Measurements from ENCODE around the gene RBM19.

RBM19 gene

DNA sequence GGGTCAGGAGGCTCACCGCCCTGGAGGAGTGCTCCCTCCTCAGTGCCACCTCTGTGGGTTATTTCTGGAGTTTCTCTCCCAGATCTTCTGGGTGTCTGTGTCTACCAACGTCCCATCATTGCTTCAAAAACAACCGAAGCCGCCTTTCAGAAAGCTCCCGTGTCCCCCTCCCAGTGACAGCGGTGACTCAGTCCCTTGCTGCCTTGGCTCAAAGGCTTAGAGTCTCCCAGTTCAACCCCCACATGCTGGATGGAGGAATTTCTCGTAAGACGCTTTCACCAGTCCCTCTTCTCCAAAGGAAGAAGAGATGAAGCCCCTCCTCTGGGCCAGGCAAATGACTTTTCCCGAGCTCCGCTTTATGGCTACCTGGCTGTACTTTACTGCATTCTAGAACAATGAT, 146.6 kb downstream of the RBM19 start:
- CTCF ChIA-PET = interaction anchor here (1.4 kb wide), 1 partner anchor 41 kb away, joined by 3 read pairs; no protein-coding TSS in a partner anchor
- no peak for TF ChIP-seq TARDBP (IDR thresholded peaks at IDR 0.05)
- no peak for TF ChIP-seq L3MBTL2 (conservative IDR thresholded peaks at IDR 0.05)
- TF ChIP-seq BHLHE40 (IDR thresholded peaks at IDR 0.05; ENCODE audit: borderline replicate concordance) = no peak
- TF ChIP-seq SUZ12 (IDR thresholded peaks at IDR 0.05) = no peak
- no peak for TF ChIP-seq FOXA1 (IDR thresholded peaks at IDR 0.05)
- no peak for TF ChIP-seq HDGF (IDR thresholded peaks at IDR 0.05; ENCODE audit: borderline replicate concordance)
- TF ChIP-seq SP1 (IDR thresholded peaks at IDR 0.05) = no peak
- no peak for TF ChIP-seq NFRKB (IDR thresholded peaks at IDR 0.05)
- no peak for TF ChIP-seq ARNT (IDR thresholded peaks at IDR 0.05)
- TF ChIP-seq, protein P1, sequence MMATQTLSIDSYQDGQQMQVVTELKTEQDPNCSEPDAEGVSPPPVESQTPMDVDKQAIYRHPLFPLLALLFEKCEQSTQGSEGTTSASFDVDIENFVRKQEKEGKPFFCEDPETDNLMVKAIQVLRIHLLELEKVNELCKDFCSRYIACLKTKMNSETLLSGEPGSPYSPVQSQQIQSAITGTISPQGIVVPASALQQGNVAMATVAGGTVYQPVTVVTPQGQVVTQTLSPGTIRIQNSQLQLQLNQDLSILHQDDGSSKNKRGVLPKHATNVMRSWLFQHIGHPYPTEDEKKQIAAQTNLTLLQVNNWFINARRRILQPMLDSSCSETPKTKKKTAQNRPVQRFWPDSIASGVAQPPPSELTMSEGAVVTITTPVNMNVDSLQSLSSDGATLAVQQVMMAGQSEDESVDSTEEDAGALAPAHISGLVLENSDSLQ (IDR thresholded peaks at IDR 0.05) = no peak
- TF ChIP-seq ELF4 (IDR thresholded peaks at IDR 0.05) = no peak
- TF ChIP-seq ZNF384 (IDR thresholded peaks at IDR 0.05) = no peak
- no peak for TF ChIP-seq FOXK2 (IDR thresholded peaks at IDR 0.05)
- TF ChIP-seq CTBP1 (IDR thresholded peaks at IDR 0.05; ENCODE audit: borderline replicate concordance) = no peak
- no peak for TF ChIP-seq FOXM1 (IDR thresholded peaks at IDR 0.05; ENCODE audit: borderline replicate concordance)
- POLR2A ChIA-PET = no interaction called here
- no peak for DNase-seq (ENCODE audit: extremely low spot score)

DNA sequence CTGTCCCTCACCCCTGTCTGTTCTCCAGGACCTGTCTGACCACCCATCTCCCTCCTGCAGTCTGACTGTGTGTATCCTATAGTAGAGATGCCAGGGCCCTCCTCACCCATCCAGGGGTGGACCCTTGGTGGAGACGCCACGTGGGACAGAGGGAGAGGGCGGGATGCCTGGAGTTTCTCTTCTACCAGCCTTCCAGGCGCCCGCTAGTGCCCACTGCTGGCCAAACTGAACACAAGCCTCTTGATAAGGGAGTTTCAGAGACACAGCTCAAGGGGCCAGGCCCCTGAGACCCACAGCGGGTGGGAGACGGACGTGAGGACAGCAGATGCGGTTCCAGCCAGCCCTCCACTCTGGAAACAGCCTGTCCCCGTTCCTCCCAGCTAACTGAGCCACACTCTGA, 147.3 kb downstream of the RBM19 start:
- POLR2A ChIA-PET = no interaction called here
- DNase-seq (ENCODE audit: extremely low spot score) = peak; percentile 42
- CTCF ChIA-PET = interaction anchor here (1.4 kb wide), 1 partner anchor 42 kb away, joined by 3 read pairs; no protein-coding TSS in a partner anchor
- TF ChIP-seq TARDBP (IDR thresholded peaks at IDR 0.05) (no peak), FOXK2 (IDR thresholded peaks at IDR 0.05) (no peak), FOXA1 (IDR thresholded peaks at IDR 0.05) (no peak), ELF4 (IDR thresholded peaks at IDR 0.05) (no peak), SUZ12 (IDR thresholded peaks at IDR 0.05) (no peak), BHLHE40 (IDR thresholded peaks at IDR 0.05; ENCODE audit: borderline replicate concordance) (no peak), SP1 (IDR thresholded peaks at IDR 0.05) (no peak), HDGF (IDR thresholded peaks at IDR 0.05; ENCODE audit: borderline replicate concordance) (no peak), LEF1 (IDR thresholded peaks at IDR 0.05; ENCODE audit: borderline replicate concordance) (no peak), ZNF384 (IDR thresholded peaks at IDR 0.05) (no peak), CTBP1 (IDR thresholded peaks at IDR 0.05; ENCODE audit: borderline replicate concordance) (no peak), NFRKB (IDR thresholded peaks at IDR 0.05) (no peak), FOXM1 (IDR thresholded peaks at IDR 0.05; ENCODE audit: borderline replicate concordance) (no peak), ARNT (IDR thresholded peaks at IDR 0.05) (no peak)
- TF ChIP-seq, protein P1 (IDR thresholded peaks at IDR 0.05) = no peak

DNA sequence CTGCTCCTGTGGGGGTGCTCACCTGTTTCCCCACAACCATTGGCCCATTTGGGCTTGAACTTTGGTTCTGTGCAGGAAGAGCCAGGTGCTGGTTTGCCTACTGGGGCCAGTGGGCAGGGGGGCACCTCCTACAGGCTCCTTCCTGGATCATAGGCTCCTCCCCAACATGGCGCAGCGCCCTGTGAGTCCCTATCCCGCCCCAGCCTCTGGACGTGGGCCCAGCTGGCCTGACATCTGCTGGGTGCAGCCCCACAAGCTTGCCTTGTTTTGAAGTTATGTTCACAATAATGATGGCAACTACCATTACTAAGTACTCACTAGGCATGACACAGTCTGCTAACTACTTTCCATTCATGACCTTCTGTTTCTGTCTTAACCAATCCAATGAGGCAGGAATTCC, 147.8 kb downstream of the RBM19 start:
- TF ChIP-seq SUZ12 (IDR thresholded peaks at IDR 0.05) (no peak), FOXA1 (IDR thresholded peaks at IDR 0.05) (no peak), LEF1 (IDR thresholded peaks at IDR 0.05; ENCODE audit: borderline replicate concordance) (no peak), FOXM1 (IDR thresholded peaks at IDR 0.05; ENCODE audit: borderline replicate concordance) (no peak)
- POLR2A ChIA-PET = no interaction called here
- CTCF ChIA-PET = no interaction called here
- no peak for DNase-seq (ENCODE audit: extremely low spot score)

DNA sequence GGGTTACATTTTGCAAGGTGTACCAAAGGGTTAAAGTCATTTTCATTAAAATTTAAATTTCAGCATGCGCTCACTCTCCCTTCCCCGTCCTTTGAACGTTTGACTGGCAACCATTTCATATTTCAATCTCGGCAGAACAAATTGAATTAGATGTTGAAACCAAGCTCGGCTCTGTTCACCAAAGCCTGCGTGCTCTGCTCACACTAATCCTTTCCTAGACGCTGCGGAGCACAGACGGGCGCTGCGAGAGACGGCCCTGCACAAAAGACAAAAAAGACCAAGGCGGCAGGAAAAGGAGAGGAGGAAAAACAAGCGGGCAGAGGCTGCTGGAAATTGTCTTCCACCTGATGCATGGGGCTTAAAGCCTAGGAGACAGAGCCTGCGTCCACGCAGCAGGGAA, 149.3 kb downstream of the RBM19 start:
- no peak for TF ChIP-seq SUZ12 (IDR thresholded peaks at IDR 0.05)
- no peak for TF ChIP-seq SP1 (IDR thresholded peaks at IDR 0.05)
- TF ChIP-seq BHLHE40 (IDR thresholded peaks at IDR 0.05; ENCODE audit: borderline replicate concordance) = no peak
- no peak for TF ChIP-seq FOXA1 (IDR thresholded peaks at IDR 0.05)
- TF ChIP-seq, protein P1 (IDR thresholded peaks at IDR 0.05) = no peak
- no peak for TF ChIP-seq TARDBP (IDR thresholded peaks at IDR 0.05)
- no peak for TF ChIP-seq L3MBTL2 (conservative IDR thresholded peaks at IDR 0.05)
- TF ChIP-seq ELF4 (IDR thresholded peaks at IDR 0.05) = no peak
- TF ChIP-seq HDGF (IDR thresholded peaks at IDR 0.05; ENCODE audit: borderline replicate concordance) = no peak
- TF ChIP-seq FOXK2 (IDR thresholded peaks at IDR 0.05) = no peak
- no peak for TF ChIP-seq ZNF384 (IDR thresholded peaks at IDR 0.05)
- TF ChIP-seq CTBP1 (IDR thresholded peaks at IDR 0.05; ENCODE audit: borderline replicate concordance) = no peak
- no peak for TF ChIP-seq FOXM1 (IDR thresholded peaks at IDR 0.05; ENCODE audit: borderline replicate concordance)
- TF ChIP-seq ARNT (IDR thresholded peaks at IDR 0.05) = no peak
- TF ChIP-seq NFRKB (IDR thresholded peaks at IDR 0.05) = no peak
- TF ChIP-seq LEF1 (IDR thresholded peaks at IDR 0.05; ENCODE audit: borderline replicate concordance) = no peak
- CTCF ChIA-PET = no interaction called here
- DNase-seq (ENCODE audit: extremely low spot score) = no peak
- POLR2A ChIA-PET = no interaction called here

DNA sequence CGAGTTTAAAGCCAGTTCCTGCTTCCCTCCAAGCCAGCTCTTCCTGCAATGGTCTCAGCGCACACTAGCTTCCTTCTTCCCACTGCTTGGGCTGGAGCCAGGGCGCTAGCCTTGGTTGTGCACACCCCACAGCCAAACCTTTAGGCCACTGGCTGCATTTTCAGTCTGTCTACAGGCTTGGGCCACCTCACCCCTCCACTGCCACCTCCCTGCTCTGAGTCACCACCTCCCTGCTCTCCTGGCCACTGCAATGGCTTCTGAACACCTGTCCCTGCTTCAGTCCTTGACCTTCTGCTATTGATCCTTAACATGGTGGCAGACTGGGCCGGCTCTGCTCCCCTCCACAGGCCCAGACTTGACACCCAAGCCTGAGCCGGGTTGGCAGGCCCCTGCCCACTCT, 151.1 kb downstream of the RBM19 start:
- DNase-seq (ENCODE audit: extremely low spot score) = no peak
- POLR2A ChIA-PET = no interaction called here
- CTCF ChIA-PET = no interaction called here
- TF ChIP-seq FOXK2 (IDR thresholded peaks at IDR 0.05) (no peak), FOXM1 (IDR thresholded peaks at IDR 0.05; ENCODE audit: borderline replicate concordance) (no peak), L3MBTL2 (conservative IDR thresholded peaks at IDR 0.05) (no peak), HDGF (IDR thresholded peaks at IDR 0.05; ENCODE audit: borderline replicate concordance) (no peak), ELF4 (IDR thresholded peaks at IDR 0.05) (no peak), NFRKB (IDR thresholded peaks at IDR 0.05) (no peak), ZNF384 (IDR thresholded peaks at IDR 0.05) (no peak)

DNA sequence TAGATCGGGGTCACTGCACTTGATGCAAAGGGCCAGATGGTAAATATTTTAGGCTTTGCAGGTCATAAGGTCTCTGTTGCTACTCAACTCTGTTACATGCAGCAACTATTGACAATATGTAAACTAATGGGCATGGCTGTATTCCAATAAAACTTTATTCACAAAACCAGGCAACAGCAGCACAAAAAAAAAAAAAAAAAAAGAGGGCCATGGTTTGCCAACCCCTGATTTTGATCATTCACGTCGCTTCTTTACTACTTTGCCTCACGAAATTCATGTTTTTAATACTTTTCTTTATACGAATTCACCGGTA, 152.9 kb downstream of the RBM19 start:
- no peak for DNase-seq (ENCODE audit: extremely low spot score)
- ChIA-PET CTCF (no interaction called here), POLR2A (no interaction called here)
- TF ChIP-seq ZNF384 (IDR thresholded peaks at IDR 0.05) (no peak), SP1 (IDR thresholded peaks at IDR 0.05) (no peak), HDGF (IDR thresholded peaks at IDR 0.05; ENCODE audit: borderline replicate concordance) (no peak), FOXM1 (IDR thresholded peaks at IDR 0.05; ENCODE audit: borderline replicate concordance) (no peak), BHLHE40 (IDR thresholded peaks at IDR 0.05; ENCODE audit: borderline replicate concordance) (no peak), ELF4 (IDR thresholded peaks at IDR 0.05) (no peak), ARNT (IDR thresholded peaks at IDR 0.05) (no peak), SUZ12 (IDR thresholded peaks at IDR 0.05) (no peak)
